MM.1S (cell line): ENCODE measurements around the gene BARHL1.

Source experiments
- DNase-seq: peaks from one replicate; pipeline ENCODE4 v3.0.0-alpha.2; 2015
- H2AFZ ChIP-seq: fragments of 300-600 bp; sonication (generic); 2 replicates; pipeline ENCODE4 v1.6.0; 2016; ENCODE audit warnings: antibody characterized with exemption, low read length
- H3F3A ChIP-seq: fragments of 300-600 bp; sonication (generic); 2 replicates; pipeline ENCODE4 v1.6.1; 2016; ENCODE audit warnings: mild to moderate bottlenecking, antibody characterized with exemption, low read length, moderate library complexity, mixed read lengths; ENCODE audit not compliant: insufficient read depth
- H3K27ac ChIP-seq: fragments of 300-600 bp; sonication (generic); 2 replicates; pipeline ENCODE4 v1.5.1; 2016; ENCODE audit warnings: mild to moderate bottlenecking, low read length
- H3K27me3 ChIP-seq: fragments of 300-600 bp; sonication (generic); replicated peaks from 2 replicates; pipeline ENCODE4 v1.6.0; 2016; ENCODE audit warnings: low read length; ENCODE audit not compliant: insufficient read depth
- H3K36me3 ChIP-seq: fragments of 300-600 bp; sonication (generic); replicated peaks from 2 replicates; pipeline ENCODE4 v1.6.1; 2016; ENCODE audit warnings: mild to moderate bottlenecking, low read length, mixed read lengths; ENCODE audit not compliant: insufficient read depth
- H3K4me1 ChIP-seq: fragments of 300-600 bp; sonication (generic); 2 replicates; pipeline ENCODE4 v1.6.1; 2016; ENCODE audit warnings: low read length, mixed read lengths
- H3K4me2 ChIP-seq: fragments of 300-600 bp; sonication (generic); 2 replicates; pipeline ENCODE4 v1.6.0; 2016; ENCODE audit warnings: low read depth, low read length
- H3K4me3 ChIP-seq: fragments of 300-600 bp; sonication (generic); 2 replicates; pipeline ENCODE4 v1.5.1; 2016; ENCODE audit warnings: low read length, mixed read lengths
- H3K79me2 ChIP-seq: fragments of 300-600 bp; sonication (generic); 2 replicates; pipeline ENCODE4 v1.6.1; 2016; ENCODE audit warnings: mixed run types, low read length, mixed read lengths
- H3K9ac ChIP-seq: fragments of 300-600 bp; sonication (generic); 2 replicates; pipeline ENCODE4 v1.6.1; 2016; ENCODE audit warnings: low read length, mixed read lengths
- H3K9me2 ChIP-seq: fragments of 300-600 bp; sonication (generic); replicated peaks from 2 replicates; pipeline ENCODE4 v1.6.1; 2016; ENCODE audit warnings: mild to moderate bottlenecking, low read length, mixed read lengths; ENCODE audit not compliant: insufficient read depth
- H3K9me3 ChIP-seq: fragments of 300-600 bp; sonication (generic); replicated peaks from 2 replicates; pipeline ENCODE4 v1.6.1; 2016; ENCODE audit warnings: mild to moderate bottlenecking, low read length, mixed read lengths; ENCODE audit not compliant: insufficient read depth
- H4K20me1 ChIP-seq: fragments of 300-600 bp; sonication (generic); 2 replicates; pipeline ENCODE4 v1.6.1; 2016; ENCODE audit warnings: mild to moderate bottlenecking, low read length, moderate library complexity, mixed read lengths; ENCODE audit not compliant: insufficient read depth
- CTCF ChIP-seq: fragments of 300-600 bp; sonication (generic); IDR thresholded peaks from 2 replicates; pipeline ENCODE4 v1.5.1; 2016; ENCODE audit warnings: antibody characterized with exemption, low read length, mixed read lengths
- EZH2 ChIP-seq: fragments of 300-600 bp; sonication (generic); optimal IDR thresholded peaks from 2 replicates; pipeline ENCODE3; 2017; ENCODE audit warnings: low read depth, mild to moderate bottlenecking, antibody characterized with exemption, low read length, mixed read lengths
- EZH2phosphoT487 ChIP-seq: fragments of 300-600 bp; sonication (generic); IDR thresholded peaks from 2 replicates; pipeline ENCODE4 v1.6.1; 2018; ENCODE audit warnings: antibody characterized with exemption, low read length

Gene BARHL1

DNA sequence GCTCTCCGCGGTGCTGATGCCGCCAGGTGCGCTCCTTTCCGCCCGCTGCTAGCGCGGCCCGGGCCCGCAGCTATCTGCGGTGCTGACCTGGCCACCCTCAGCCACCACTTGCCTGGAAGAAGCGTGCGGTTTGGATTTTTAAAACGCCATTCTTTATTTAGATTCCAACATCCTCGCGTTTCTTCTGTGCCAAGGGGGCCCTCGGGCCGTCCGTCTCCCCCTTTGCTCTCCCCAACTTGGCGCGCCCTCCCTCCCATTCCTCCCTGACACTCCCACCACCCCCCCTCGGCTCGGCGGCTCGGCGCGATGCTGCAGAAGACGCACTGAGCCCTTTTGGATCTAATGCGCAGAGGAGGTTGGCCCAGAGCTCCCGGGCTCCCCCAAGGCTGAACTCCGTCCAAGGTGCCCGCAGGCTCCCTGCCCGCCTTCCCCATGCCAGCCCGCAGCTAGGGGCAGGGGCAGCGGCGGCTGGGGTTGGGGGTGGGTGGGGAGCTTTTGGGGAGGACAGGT is at the start of gene BARHL1:
Gene BARHL1 (plus strand): TSS at position 331 of the 510 bp plus-strand sequence. CDS start 192 bp downstream, outside the sequence.
- peaks cover 88% of the 10 kb centered on the region for H3K27me3 ChIP-seq
- no peaks in the 10 kb centered on the region for H3K36me3 ChIP-seq
- H3K4me2 ChIP-seq = peak within 1 kb of the TSS; percentile 96
- DNase-seq = no peak
- H3K9me2 ChIP-seq = no peaks in the 10 kb centered on the region
- H3K4me3 ChIP-seq = peak within 1 kb of the TSS; percentile 61
- H2AFZ ChIP-seq = no peak within 1 kb of the TSS
- no peak within 1 kb of the TSS for H3K27ac ChIP-seq
- TF ChIP-seq EZH2 (no peak), EZH2phosphoT487 (no peak), CTCF (no peak)
- no peaks in the 10 kb centered on the region for H4K20me1 ChIP-seq
- H3K79me2 ChIP-seq = no peaks in the 10 kb centered on the region
- no peaks in the 10 kb centered on the region for H3K4me1 ChIP-seq
- no peaks in the 10 kb centered on the region for H3F3A ChIP-seq
- H3K9ac ChIP-seq = no peak within 1 kb of the TSS
- H3K9me3 ChIP-seq = no peaks in the 10 kb centered on the region

DNA sequence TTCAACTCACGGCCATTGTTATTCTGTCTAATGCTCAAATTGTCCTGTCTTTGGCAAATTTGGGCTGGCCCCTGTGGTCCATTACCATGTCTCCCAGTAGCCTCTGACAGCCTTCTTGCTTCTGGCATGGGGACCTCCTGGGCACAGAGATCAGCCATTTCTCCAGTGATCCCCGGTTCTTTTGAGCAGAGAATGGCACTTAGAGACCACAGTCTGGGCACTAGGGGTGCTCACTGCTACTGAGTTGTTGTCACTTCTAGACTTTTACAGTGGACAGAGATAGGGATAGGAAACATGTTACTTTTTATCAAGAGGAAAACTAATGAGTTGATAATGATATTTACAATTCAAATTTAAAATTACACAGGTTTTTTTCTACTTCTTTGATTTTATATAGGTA is 47.6 kb upstream of the BARHL1 start:
- no peaks in the 10 kb centered on the region for H3K9me3 ChIP-seq
- H3K27me3 ChIP-seq = peaks cover 77% of the 10 kb centered on the region
- H3K36me3 ChIP-seq = no peaks in the 10 kb centered on the region
- TF ChIP-seq CTCF (no peak), EZH2phosphoT487 (no peak), EZH2 (no peak)
- no peak overlapping the region for H3K4me3 ChIP-seq
- H3K9me2 ChIP-seq = no peaks in the 10 kb centered on the region
- DNase-seq = no peak
- no peak overlapping the region for H3K4me2 ChIP-seq
- no peaks in the 10 kb centered on the region for H4K20me1 ChIP-seq
- H2AFZ ChIP-seq = no peak overlapping the region
- no peaks in the 10 kb centered on the region for H3K4me1 ChIP-seq
- no peak overlapping the region for H3K27ac ChIP-seq
- H3F3A ChIP-seq = no peaks in the 10 kb centered on the region
- H3K9ac ChIP-seq = no peak overlapping the region
- H3K79me2 ChIP-seq = no peaks in the 10 kb centered on the region

GRCh38 chr9:132536124-132536523 is 46.3 kb upstream of the BARHL1 start:
- H3K4me2 ChIP-seq = no peak overlapping the region
- no peaks in the 10 kb centered on the region for H3K79me2 ChIP-seq
- no peak overlapping the region for H2AFZ ChIP-seq
- no peaks in the 10 kb centered on the region for H4K20me1 ChIP-seq
- TF ChIP-seq EZH2 (no peak), CTCF (no peak), EZH2phosphoT487 (no peak)
- no peaks in the 10 kb centered on the region for H3F3A ChIP-seq
- H3K27me3 ChIP-seq = peaks cover 77% of the 10 kb centered on the region
- H3K4me3 ChIP-seq = no peak overlapping the region
- no peaks in the 10 kb centered on the region for H3K36me3 ChIP-seq
- no peaks in the 10 kb centered on the region for H3K9me3 ChIP-seq
- H3K9me2 ChIP-seq = no peaks in the 10 kb centered on the region
- H3K4me1 ChIP-seq = no peaks in the 10 kb centered on the region
- no peak overlapping the region for H3K27ac ChIP-seq
- DNase-seq = no peak
- no peak overlapping the region for H3K9ac ChIP-seq
